GM12874 (cell line): Measurements from ENCODE around the gene ALG2.

Experiments used
- CTCF ChIP-seq: IDR thresholded peaks from 2 replicates; pipeline ENCODE4 v1.5.1; 2011; ENCODE audit warnings: low read depth, mild to moderate bottlenecking, control low read depth, low read length, moderate library complexity; ENCODE audit not compliant: insufficient read depth

ALG2 gene

GRCh38 chr9:99197987-99198386 lies 23.8 kb downstream of the ALG2 start:
- TF ChIP-seq CTCF: no peak

GRCh38 chr9:99197124-99197630 lies 24.6 kb downstream of the ALG2 start:
- no peak for TF ChIP-seq CTCF

GRCh38 chr9:99193466-99193821 lies 28.3 kb downstream of the ALG2 start:
- TF ChIP-seq CTCF: no peak

- no peak for TF ChIP-seq CTCF
These were observed 28.8 kb downstream of the ALG2 start for GRCh38 chr9:99192786-99193465.

- TF ChIP-seq CTCF: no peak
These were observed 31.0 kb downstream of the ALG2 start for GRCh38 chr9:99190597-99191283.

GRCh38 chr9:99189887-99190596 lies 31.7 kb downstream of the ALG2 start:
- TF ChIP-seq CTCF: no peak

- no peak for TF ChIP-seq CTCF
These were observed 32.6 kb downstream of the ALG2 start for GRCh38 chr9:99189186-99189585.
